SU-DHL-6 (cell line): Measurements from ENCODE around the gene TDRD9.

Experiments used
- H2AFZ ChIP-seq: fragments of 200-600 bp; sonication (generic); 2 replicates; pipeline ENCODE4 v1.6.1; 2014; ENCODE audit warnings: low read depth, mild to moderate bottlenecking, moderate library complexity, mixed read lengths, antibody characterized with exemption, low read length; ENCODE audit not compliant: severe bottlenecking
- H3F3A ChIP-seq: fragments of 200-600 bp; shearing (Covaris generic); 2 replicates; pipeline ENCODE4 v1.6.0; 2016; ENCODE audit warnings: antibody characterized with exemption, mild to moderate bottlenecking; ENCODE audit not compliant: insufficient read depth
- H3K27ac ChIP-seq: fragments of 200-600 bp; sonication (generic); 2 replicates; pipeline ENCODE4 v1.5.1; 2016; ENCODE audit warnings: low read depth, mild to moderate bottlenecking, low read length, moderate library complexity, mixed read lengths
- H3K27me3 ChIP-seq: fragments of 200-600 bp; sonication (generic), shearing (Covaris generic); 2 replicates; pipeline ENCODE4 v1.6.0; 2014; ENCODE audit warnings: mild to moderate bottlenecking, low read length
- H3K36me3 ChIP-seq: fragments of 200-600 bp; sonication (generic); 2 replicates; pipeline ENCODE4 v1.6.1; 2014; ENCODE audit warnings: mild to moderate bottlenecking, low read length, mixed read lengths
- H3K4me2 ChIP-seq: fragments of 300-600, 200-600 bp; shearing (Covaris generic), sonication (generic); 2 replicates; pipeline ENCODE4 v1.6.0; 2014; ENCODE audit warnings: low read length, low read depth, mild to moderate bottlenecking; ENCODE audit not compliant: poor library complexity, severe bottlenecking
- H3K4me3 ChIP-seq: fragments of 200-600 bp; sonication (generic); 2 replicates; pipeline ENCODE4 v1.5.1; 2014; ENCODE audit warnings: antibody characterized with exemption, low read length, mild to moderate bottlenecking, mixed read lengths; ENCODE audit not compliant: insufficient read depth, poor library complexity, severe bottlenecking
- H3K79me2 ChIP-seq: fragments of 200-600 bp; sonication (generic); 2 replicates; pipeline ENCODE4 v1.6.1; 2014; ENCODE audit warnings: mild to moderate bottlenecking, low read length, moderate library complexity; ENCODE audit not compliant: insufficient read depth
- H3K9ac ChIP-seq: fragments of 200-600 bp; sonication (generic); 2 replicates; pipeline ENCODE4 v1.7.0; 2014; ENCODE audit warnings: mild to moderate bottlenecking, low read length
- H3K9me2 ChIP-seq: fragments of 200-600 bp; sonication (generic); replicated peaks from 2 replicates; pipeline ENCODE4 v1.6.1; 2014; ENCODE audit warnings: low read length; ENCODE audit not compliant: insufficient read depth
- H3K9me3 ChIP-seq: fragments of 200-600 bp; sonication (generic); 2 replicates; pipeline ENCODE4 v1.6.1; 2014; ENCODE audit warnings: low read length, mixed read lengths; ENCODE audit not compliant: insufficient read depth
- H4K20me1 ChIP-seq: fragments of 200-600 bp; sonication (generic); 2 replicates; pipeline ENCODE4 v1.6.1; 2014; ENCODE audit warnings: low read depth, mild to moderate bottlenecking, antibody characterized with exemption, low read length, moderate library complexity, mixed read lengths
- CTCF ChIP-seq: fragments of 200-600 bp; sonication (generic); IDR thresholded peaks from one replicate; pipeline ENCODE4 v1.5.1; 2017; ENCODE audit warnings: antibody characterized with exemption, mild to moderate bottlenecking, low read length, moderate library complexity; ENCODE audit not compliant: insufficient read depth, poor library complexity, severe bottlenecking
- EZH2phosphoT487 ChIP-seq: fragments of 200-600 bp; sonication (generic), shearing (Covaris generic); conservative IDR thresholded peaks from 2 replicates; pipeline ENCODE4 v1.6.1; 2018; ENCODE audit warnings: mild to moderate bottlenecking, antibody characterized with exemption, low read length, moderate library complexity, mixed read lengths

Gene TDRD9

GRCh38 chr14:104094709-104095425 lies 166.6 kb downstream of the TDRD9 start:
- no peak overlapping the region for H2AFZ ChIP-seq
- H3K27ac ChIP-seq = no peak overlapping the region
- H3K4me2 ChIP-seq = no peak overlapping the region
- no peaks in the 10 kb centered on the region for H4K20me1 ChIP-seq
- H3K79me2 ChIP-seq = no peaks in the 10 kb centered on the region
- no peak overlapping the region for H3K4me3 ChIP-seq
- no peaks in the 10 kb centered on the region for H3F3A ChIP-seq
- no peaks in the 10 kb centered on the region for H3K9me2 ChIP-seq
- H3K27me3 ChIP-seq = no peaks in the 10 kb centered on the region
- TF ChIP-seq EZH2phosphoT487 (no peak), CTCF (peak; percentile 80)
- no peaks in the 10 kb centered on the region for H3K36me3 ChIP-seq
- no peaks in the 10 kb centered on the region for H3K9me3 ChIP-seq
- H3K9ac ChIP-seq = no peak overlapping the region

GRCh38 chr14:104095426-104096310 lies 167.4 kb downstream of the TDRD9 start:
- H3K4me3 ChIP-seq = no peak overlapping the region
- TF ChIP-seq EZH2phosphoT487 (no peak), CTCF (no peak)
- H4K20me1 ChIP-seq = no peaks in the 10 kb centered on the region
- H3F3A ChIP-seq = no peaks in the 10 kb centered on the region
- H3K36me3 ChIP-seq = no peaks in the 10 kb centered on the region
- no peak overlapping the region for H3K27ac ChIP-seq
- no peaks in the 10 kb centered on the region for H3K79me2 ChIP-seq
- no peak overlapping the region for H2AFZ ChIP-seq
- no peaks in the 10 kb centered on the region for H3K27me3 ChIP-seq
- H3K9me3 ChIP-seq = no peaks in the 10 kb centered on the region
- no peaks in the 10 kb centered on the region for H3K9me2 ChIP-seq
- H3K4me2 ChIP-seq = no peak overlapping the region
- H3K9ac ChIP-seq = no peak overlapping the region

DNA sequence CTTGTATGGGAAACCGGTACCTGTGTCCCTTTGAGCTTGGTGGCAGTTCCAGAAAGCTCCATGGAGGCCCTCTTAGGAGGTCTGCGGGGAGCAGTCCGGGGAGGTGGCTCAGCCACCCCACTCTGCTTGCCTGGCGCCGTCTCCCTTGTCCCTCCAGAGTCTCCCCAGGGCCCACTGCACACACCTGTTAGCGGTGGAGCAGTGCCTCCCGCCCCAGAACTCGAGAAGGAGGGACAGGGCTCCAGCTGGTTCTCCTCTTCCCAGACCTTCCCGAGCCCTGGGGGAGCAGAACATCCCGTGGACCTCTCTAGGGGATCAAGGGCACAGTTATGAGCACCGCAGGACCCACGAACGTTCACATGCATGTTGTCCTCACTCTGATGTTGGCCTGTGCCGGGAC lies 168.1 kb downstream of the TDRD9 start:
- Histone ChIP-seq H3K79me2 (no peaks in the 10 kb centered on the region), H3K9ac (no peak overlapping the region), H3K4me3 (no peak overlapping the region), H3K27me3 (no peaks in the 10 kb centered on the region), H3K9me2 (no peaks in the 10 kb centered on the region), H4K20me1 (no peaks in the 10 kb centered on the region), H3K9me3 (no peaks in the 10 kb centered on the region), H3K36me3 (no peaks in the 10 kb centered on the region), H3K27ac (no peak overlapping the region), H3K4me2 (no peak overlapping the region), H3F3A (no peaks in the 10 kb centered on the region), H2AFZ (no peak overlapping the region)
- TF ChIP-seq EZH2phosphoT487 (no peak), CTCF (no peak)
